CD8-positive, alpha-beta memory T cell (primary cell): ENCODE measurements around the gene NDUFA12. TPM values are rescaled to one million over a fixed set of nuclear protein-coding genes. Genes with fewer than 3 reads are reported as not detected.
A peak's percentile ranks its signal among the peaks of the same experiment; 100 is the strongest.

ENCODE experiments used
- CTCF ChIA-PET: fragments of 350-600 bp; sonication (Branson Sonifier 250); formaldehyde crosslinking; loops from one replicate; lab custom pipeline; 2021; ENCODE audit warnings: antibody characterized with exemption; lab: Charles Lee
- POLR2A ChIA-PET: fragments of 350-600 bp; sonication (Branson Sonifier 250); formaldehyde crosslinking; loops from one replicate; lab custom pipeline; 2021; ENCODE audit warnings: antibody characterized with exemption; lab: Charles Lee
- DNase-seq, 5 donors: peaks; one replicate each; pipeline versions ENCODE4 v3.0.0 to v3.0.0-alpha.2; 2020 to 2022; ENCODE audit warnings: mixed read lengths in 1 of 5
- H3K27ac ChIP-seq: one replicate; pipeline ENCODE4 v1.7.0; 2013; ENCODE audit warnings: low read depth, mild to moderate bottlenecking, low read length, moderate library complexity
- H3K27me3 ChIP-seq: 2 replicates; pipeline ENCODE4 v1.7.0; 2013; ENCODE audit warnings: low read length, mild to moderate bottlenecking; ENCODE audit not compliant: insufficient read depth, poor library complexity, severe bottlenecking
- H3K36me3 ChIP-seq: 2 replicates; pipeline ENCODE4 v1.7.0; 2013; ENCODE audit warnings: mild to moderate bottlenecking, low read length, moderate library complexity; ENCODE audit not compliant: insufficient read depth
- H3K4me1 ChIP-seq: 2 replicates; pipeline ENCODE4 v1.7.0; 2013; ENCODE audit warnings: mild to moderate bottlenecking, low read length, moderate library complexity; ENCODE audit not compliant: insufficient read depth
- H3K4me3 ChIP-seq: 2 replicates; pipeline ENCODE4 v1.7.0; 2013; ENCODE audit warnings: mild to moderate bottlenecking, low read length
- H3K9me3 ChIP-seq: 2 replicates; pipeline ENCODE4 v1.7.0; 2013; ENCODE audit warnings: mild to moderate bottlenecking, low read length
- H3K27ac Mint-ChIP-seq, 8 donors: one replicate each; pipeline ENCODE4 v1.8.0; 2020 to 2021; ENCODE audit warnings: mixed read lengths in 8 of 8, mild to moderate bottlenecking in 6 of 8, inconsistent platforms in 3 of 8, moderate library complexity in 3 of 8
- H3K27me3 Mint-ChIP-seq, 2 donors: one replicate each; pipeline ENCODE4 v1.8.0; 2020 to 2021; ENCODE audit warnings: mixed read lengths in 2 of 2, mild to moderate bottlenecking in 1 of 2, moderate library complexity in 1 of 2
- H3K36me3 Mint-ChIP-seq, 3 donors: one replicate each; pipeline ENCODE4 v1.8.0; 2020 to 2021; ENCODE audit warnings: mixed read lengths in 3 of 3, inconsistent platforms in 1 of 3, mild to moderate bottlenecking in 1 of 3
- H3K4me1 Mint-ChIP-seq, 3 donors: one replicate each; pipeline ENCODE4 v1.8.0; 2020 to 2021; ENCODE audit warnings: mixed read lengths in 3 of 3, inconsistent platforms in 1 of 3, mild to moderate bottlenecking in 1 of 3
- H3K4me3 Mint-ChIP-seq, 7 donors: one replicate each; pipeline ENCODE4 v1.8.0; 2020 to 2021; ENCODE audit warnings: mixed read lengths in 7 of 7, mild to moderate bottlenecking in 6 of 7, moderate library complexity in 4 of 7, inconsistent platforms in 2 of 7
- H3K9me3 Mint-ChIP-seq, 5 donors: one replicate each; pipeline ENCODE4 v1.8.0; 2020 to 2022; ENCODE audit warnings: mixed read lengths in 5 of 5, mild to moderate bottlenecking in 3 of 5, moderate library complexity in 2 of 5, inconsistent platforms in 1 of 5
- polyA plus RNA-seq: library from polyadenylated mRNA; unstranded; fragments of 300-500 nt; fragmentation: Illumina TruSeq; gene quantifications from one replicate; pipeline ENCODE4 v1.2.3, GENCODE V29; 2021
- total RNA-seq, 2 experiments: library from RNA; stranded (reverse); gene quantifications; one replicate each; pipeline ENCODE4 v1.2.3, GENCODE V29; 2021

NDUFA12 gene
- total and polyA plus RNA-seq, 3 experiments from 2014 or later: 133 to 245 (median 149) TPM

DNA sequence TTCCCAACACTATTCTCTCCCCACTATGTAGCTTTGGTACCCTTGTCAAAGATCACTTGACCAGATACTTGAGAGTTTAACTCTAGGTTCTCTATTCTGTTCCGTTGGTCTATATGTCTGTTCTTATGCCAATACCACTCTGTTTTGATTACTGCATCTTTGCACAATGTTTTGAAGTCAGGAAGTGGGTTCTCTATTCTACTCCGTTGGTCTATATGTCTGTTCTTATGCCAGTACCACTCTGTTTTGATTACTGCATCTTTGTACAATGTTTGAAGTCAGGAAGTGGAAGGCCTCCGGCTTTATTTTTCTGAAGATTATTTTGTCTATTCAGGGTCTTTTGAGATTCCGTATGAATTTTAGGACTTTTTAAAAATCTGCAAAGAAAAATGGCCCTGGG is 2.7 kb upstream of the NDUFA12 start:
- Histone ChIP-seq H3K4me1 (peaks cover 25% of the 10 kb centered on the region), H3K36me3 (no peaks in the 10 kb centered on the region), H3K9me3 (peaks cover 5% of the 10 kb centered on the region), H3K27me3 (no peaks in the 10 kb centered on the region), H3K4me3 (no peak overlapping the region), H3K27ac (no peak overlapping the region)
- ChIA-PET CTCF (no interaction called here), POLR2A (no interaction called here)
- Mint-ChIP-seq H3K27ac (no peak overlapping the region), H3K4me3 (peak overlapping the region in 1 of 7 donors; percentile 80), H3K36me3 (peaks cover 4 to 18% (median 13%) of the 10 kb centered on the region in 3 donors), H3K27me3 (peaks cover 0 to 4% of the 10 kb centered on the region in 2 donors), H3K4me1 (peaks cover 23 to 29% (median 28%) of the 10 kb centered on the region in 3 donors), H3K9me3 (peaks cover 13 to 23% (median 16%) of the 10 kb centered on the region in 5 donors)
- peak in 1 of 5 donors; percentile 29 for DNase-seq

DNA sequence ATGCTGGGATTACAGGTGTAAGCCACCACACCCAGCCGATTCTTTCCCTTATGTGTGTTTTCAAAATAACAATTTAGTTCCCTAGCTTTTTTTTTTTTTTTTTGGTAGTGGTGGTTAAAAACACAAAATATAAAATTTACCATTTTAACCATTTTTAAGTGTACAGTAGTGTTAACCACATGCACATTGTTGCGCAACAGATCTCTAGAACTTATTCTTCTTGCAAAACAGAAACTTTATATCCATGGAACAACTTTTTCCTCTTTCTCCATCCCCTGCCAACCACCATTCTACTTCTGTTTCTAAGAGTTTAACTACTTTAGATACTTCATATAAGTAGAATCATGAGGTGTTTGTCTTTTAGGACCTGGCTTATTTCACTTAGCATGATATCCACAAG is 1.1 kb upstream of the NDUFA12 start:
- H3K4me1 ChIP-seq: peaks cover 41% of the 10 kb centered on the region
- H3K36me3 ChIP-seq: no peaks in the 10 kb centered on the region
- Mint-ChIP-seq H3K27me3 (peaks cover 0 to 3% of the 10 kb centered on the region in 2 donors), H3K36me3 (peaks cover 8 to 28% (median 12%) of the 10 kb centered on the region in 3 donors), H3K27ac (peak overlapping the region in 7 of 8 donors; percentile 14 to 97 (median 61)), H3K9me3 (peaks cover 13 to 23% (median 16%) of the 10 kb centered on the region in 5 donors), H3K4me1 (peaks cover 32 to 43% (median 41%) of the 10 kb centered on the region in 3 donors), H3K4me3 (peak overlapping the region; percentile 26 to 97 (median 95))
- no peak overlapping the region for H3K27ac ChIP-seq
- no peak for DNase-seq
- ChIA-PET CTCF (interaction anchor here (1.0 to 1.5 kb wide), 2 partner anchors 10 to 69 kb away, joined by 3 read pairs; partner anchors contain the start of gene NR2C1), POLR2A (interaction anchor here (0.6 to 1.1 kb wide), 4 partner anchors 10 to 1516 kb away, joined by 3 to 10 read pairs (median 4); no protein-coding TSS in a partner anchor)
- peaks cover 5% of the 10 kb centered on the region for H3K9me3 ChIP-seq
- H3K4me3 ChIP-seq: no peak overlapping the region
- H3K27me3 ChIP-seq: no peaks in the 10 kb centered on the region

DNA sequence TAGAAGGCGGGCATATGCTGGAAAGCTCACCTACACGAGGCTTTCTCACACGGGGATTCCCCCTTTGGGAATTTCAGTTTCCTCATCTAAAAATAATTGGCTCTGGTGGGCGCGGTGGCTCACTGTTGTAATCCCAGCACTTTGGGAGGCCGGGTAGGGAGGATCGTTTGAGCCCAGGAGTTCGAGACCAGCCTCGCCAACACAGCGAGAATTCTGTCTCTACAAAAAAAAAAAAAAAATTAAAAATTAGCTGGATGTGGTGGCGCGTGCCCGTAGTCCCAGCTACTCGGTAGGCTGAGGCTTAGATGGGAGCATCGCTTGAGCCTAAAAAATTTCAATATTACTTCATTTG is 400 bp upstream of the NDUFA12 start:
- Histone ChIP-seq H3K4me1 (peaks cover 45% of the 10 kb centered on the region), H3K27ac (peak overlapping the region; percentile 81)
- peaks cover 8 to 35% (median 14%) of the 10 kb centered on the region in 3 donors for H3K36me3 Mint-ChIP-seq

DNA sequence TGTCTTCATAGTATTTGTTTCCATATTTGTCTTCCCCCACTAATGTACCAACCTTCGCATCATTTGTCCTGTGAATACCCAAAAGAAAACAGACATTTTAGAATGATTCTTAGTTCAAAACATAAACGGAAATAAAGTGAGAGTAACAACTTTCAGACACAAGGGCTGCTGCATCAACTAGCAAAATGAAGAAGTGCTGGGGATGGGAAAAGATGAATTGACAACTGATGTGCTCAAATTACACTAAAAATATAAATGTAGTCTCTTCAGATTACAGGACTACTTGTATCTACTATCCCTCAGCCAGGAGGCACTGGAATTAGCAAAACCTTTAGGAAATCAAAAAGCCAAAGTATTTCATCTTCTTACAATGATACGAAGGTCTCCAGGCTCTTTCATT is 743 bp downstream of the NDUFA12 start:
- Mint-ChIP-seq H3K9me3 (peaks cover 4 to 16% (median 10%) of the 10 kb centered on the region in 5 donors), H3K27me3 (peaks cover 0 to 3% of the 10 kb centered on the region in 2 donors), H3K27ac (peak overlapping the region; percentile 24 to 97 (median 94)), H3K4me1 (peaks cover 51 to 61% (median 59%) of the 10 kb centered on the region in 3 donors), H3K4me3 (peak overlapping the region; percentile 89 to 97 (median 95)), H3K36me3 (peaks cover 3 to 41% (median 17%) of the 10 kb centered on the region in 3 donors)
- Histone ChIP-seq H3K27me3 (no peaks in the 10 kb centered on the region), H3K36me3 (peaks cover 5% of the 10 kb centered on the region), H3K27ac (peak overlapping the region; percentile 81), H3K4me3 (peak overlapping the region; percentile 92), H3K9me3 (peaks cover 5% of the 10 kb centered on the region), H3K4me1 (peaks cover 48% of the 10 kb centered on the region)
- DNase-seq: no peak
- CTCF ChIA-PET: no interaction called here
- POLR2A ChIA-PET: interaction anchor here (0.6 to 0.9 kb wide), 2 partner anchors 12 to 940 kb away, joined by 3 to 7 read pairs; partner anchors contain the start of gene CCDC38

More for the DNA sequence above, 400 bp upstream of the NDUFA12 start:
- no peaks in the 10 kb centered on the region for H3K27me3 ChIP-seq
- Mint-ChIP-seq H3K27me3 (peaks cover 0 to 3% of the 10 kb centered on the region in 2 donors), H3K27ac (peak overlapping the region; percentile 85 to 97 (median 94)), H3K4me3 (peak overlapping the region; percentile 89 to 97 (median 95)), H3K4me1 (peaks cover 39 to 50% (median 49%) of the 10 kb centered on the region in 3 donors), H3K9me3 (peaks cover 12 to 19% (median 13%) of the 10 kb centered on the region in 5 donors)
- CTCF ChIA-PET: interaction anchor here (0.9 to 1.5 kb wide), 3 partner anchors 10 to 70 kb away, joined by 3 read pairs; partner anchors contain the start of gene NR2C1
- POLR2A ChIA-PET: interaction anchor here (0.6 to 1.1 kb wide), 5 partner anchors 11 to 1516 kb away, joined by 3 to 10 read pairs (median 4); no protein-coding TSS in a partner anchor
- DNase-seq: no peak
- no peaks in the 10 kb centered on the region for H3K36me3 ChIP-seq
- peak overlapping the region; percentile 92 for H3K4me3 ChIP-seq
- H3K9me3 ChIP-seq: peaks cover 5% of the 10 kb centered on the region

DNA sequence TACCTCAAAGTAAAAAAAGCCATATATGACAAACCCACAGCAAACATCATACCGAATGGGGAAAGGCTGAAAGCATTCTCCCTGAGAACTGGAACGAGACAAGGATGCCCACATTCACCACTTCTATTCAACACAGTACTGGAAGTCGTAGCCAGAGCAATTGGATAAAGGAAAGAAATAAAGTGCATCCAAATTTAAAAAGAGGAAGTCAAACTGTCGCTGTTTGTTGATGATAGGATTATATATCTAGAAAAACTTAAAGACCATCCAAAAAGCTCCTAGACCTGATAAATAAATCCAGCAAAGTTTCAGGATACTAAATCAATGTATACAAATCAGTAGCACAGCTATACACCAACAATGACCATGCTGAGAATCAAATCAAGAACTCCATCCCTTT is 5.2 kb downstream of the NDUFA12 start:
- peak overlapping the region in 1 of 7 donors; percentile 46 for H3K4me3 Mint-ChIP-seq
- H3K27ac Mint-ChIP-seq: peak overlapping the region in 2 of 8 donors; percentile 16 to 63
- no peaks in the 10 kb centered on the region for H3K9me3 ChIP-seq
- peaks cover 0 to 60% (median 17%) of the 10 kb centered on the region in 3 donors for H3K36me3 Mint-ChIP-seq
- no peaks in the 10 kb centered on the region for H3K27me3 Mint-ChIP-seq
- no peaks in the 10 kb centered on the region for H3K9me3 Mint-ChIP-seq
- peaks cover 32% of the 10 kb centered on the region for H3K4me1 ChIP-seq
- H3K27me3 ChIP-seq: no peaks in the 10 kb centered on the region
- H3K27ac ChIP-seq: no peak overlapping the region
- peaks cover 40 to 54% (median 44%) of the 10 kb centered on the region in 3 donors for H3K4me1 Mint-ChIP-seq
- CTCF ChIA-PET: no interaction called here
- POLR2A ChIA-PET: no interaction called here
- no peak overlapping the region for H3K4me3 ChIP-seq
- no peak for DNase-seq
- H3K36me3 ChIP-seq: peaks cover 5% of the 10 kb centered on the region

DNA sequence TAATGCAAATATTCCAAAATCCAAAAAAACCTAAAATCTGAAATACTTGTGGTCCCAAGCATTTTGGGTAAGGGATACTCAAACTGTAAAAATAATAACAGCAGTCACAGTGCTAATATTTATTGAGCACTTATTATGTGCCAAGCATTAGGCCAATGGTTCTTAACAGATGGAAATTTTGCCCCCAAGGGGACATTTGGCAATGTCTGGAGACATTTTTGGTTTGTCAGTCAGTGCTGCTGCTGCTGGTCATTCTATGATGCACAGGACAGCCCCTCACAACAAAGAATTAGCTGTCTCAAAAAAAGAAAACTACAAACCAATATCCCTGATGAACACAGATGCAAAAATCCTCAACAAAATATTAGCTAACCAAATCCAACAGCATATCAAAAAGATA is 5.8 kb downstream of the NDUFA12 start:
- Mint-ChIP-seq H3K27ac (no peak overlapping the region), H3K4me1 (peaks cover 35 to 48% (median 40%) of the 10 kb centered on the region in 3 donors), H3K4me3 (no peak overlapping the region), H3K9me3 (no peaks in the 10 kb centered on the region), H3K27me3 (no peaks in the 10 kb centered on the region), H3K36me3 (peaks cover 0 to 57% (median 18%) of the 10 kb centered on the region in 3 donors)
- H3K27ac ChIP-seq: no peak overlapping the region
- ChIA-PET CTCF (no interaction called here), POLR2A (no interaction called here)
- H3K4me1 ChIP-seq: peaks cover 27% of the 10 kb centered on the region
- DNase-seq: no peak
- peaks cover 5% of the 10 kb centered on the region for H3K36me3 ChIP-seq
- no peak overlapping the region for H3K4me3 ChIP-seq
- no peaks in the 10 kb centered on the region for H3K27me3 ChIP-seq
- no peaks in the 10 kb centered on the region for H3K9me3 ChIP-seq

DNA sequence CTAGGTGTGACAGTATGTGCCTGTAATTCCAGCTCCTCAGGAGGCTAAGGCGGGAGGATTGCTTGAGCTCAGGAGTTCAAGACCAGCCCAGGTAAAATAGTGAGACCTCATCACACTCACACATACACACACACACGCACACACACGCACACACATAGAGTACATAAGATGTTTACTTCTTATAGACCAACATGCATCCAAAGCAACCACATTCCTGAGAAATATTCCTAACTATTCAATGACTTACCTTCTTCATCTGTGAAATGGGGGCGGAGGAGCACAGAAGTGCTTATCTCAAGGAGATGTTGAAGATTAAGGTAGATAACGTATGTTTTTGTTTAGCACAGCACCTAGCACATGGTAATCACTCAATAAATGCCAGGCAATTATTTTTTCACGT is 6.4 kb downstream of the NDUFA12 start:
- no peaks in the 10 kb centered on the region for H3K27me3 Mint-ChIP-seq
- Histone ChIP-seq H3K36me3 (peaks cover 5% of the 10 kb centered on the region), H3K27ac (no peak overlapping the region), H3K4me1 (peaks cover 24% of the 10 kb centered on the region), H3K9me3 (no peaks in the 10 kb centered on the region), H3K4me3 (no peak overlapping the region), H3K27me3 (no peaks in the 10 kb centered on the region)
- POLR2A ChIA-PET: no interaction called here
- CTCF ChIA-PET: no interaction called here
- no peak for DNase-seq
- no peak overlapping the region for H3K27ac Mint-ChIP-seq
- no peak overlapping the region for H3K4me3 Mint-ChIP-seq
- H3K4me1 Mint-ChIP-seq: peaks cover 32 to 49% (median 36%) of the 10 kb centered on the region in 3 donors
- no peaks in the 10 kb centered on the region for H3K9me3 Mint-ChIP-seq
- peaks cover 0 to 61% (median 20%) of the 10 kb centered on the region in 3 donors for H3K36me3 Mint-ChIP-seq

DNA sequence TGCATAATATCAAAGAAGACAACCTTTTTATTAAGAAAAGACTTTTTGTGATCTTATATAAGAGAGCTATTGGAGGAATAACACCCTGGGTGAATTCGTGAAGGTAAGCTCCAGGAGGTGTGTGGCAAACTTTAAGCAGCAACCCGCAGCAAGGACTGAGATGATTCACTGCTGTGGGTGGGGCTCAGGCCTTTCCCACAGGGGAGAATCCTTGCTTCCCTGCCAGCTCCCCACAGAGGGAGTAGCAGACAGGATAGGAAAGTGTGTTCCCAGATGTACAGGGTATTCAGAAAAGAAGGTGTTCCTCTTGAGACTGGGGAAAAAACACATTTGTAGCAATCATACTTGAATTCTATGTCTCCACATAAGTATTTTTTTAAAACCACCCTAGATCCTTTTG is 9.2 kb downstream of the NDUFA12 start:
- Mint-ChIP-seq H3K27ac (no peak overlapping the region), H3K9me3 (no peaks in the 10 kb centered on the region), H3K27me3 (no peaks in the 10 kb centered on the region)

More for the DNA sequence above, 9.2 kb downstream of the NDUFA12 start:
- no peak overlapping the region for H3K4me3 Mint-ChIP-seq
- H3K4me1 ChIP-seq: peaks cover 20% of the 10 kb centered on the region
- H3K4me3 ChIP-seq: no peak overlapping the region
- H3K36me3 ChIP-seq: peaks cover 5% of the 10 kb centered on the region
- ChIA-PET POLR2A (no interaction called here), CTCF (no interaction called here)
- H3K27me3 ChIP-seq: no peaks in the 10 kb centered on the region
- no peak overlapping the region for H3K27ac ChIP-seq
- H3K4me1 Mint-ChIP-seq: peaks cover 29 to 44% (median 30%) of the 10 kb centered on the region in 3 donors
- no peak for DNase-seq
- peaks cover 0 to 55% (median 20%) of the 10 kb centered on the region in 3 donors for H3K36me3 Mint-ChIP-seq
- no peaks in the 10 kb centered on the region for H3K9me3 ChIP-seq
